DMS53 treated with DMSO at 0.1 percent for 48 hours (cell line): ENCODE measurements around the gene PHF21A.
A peak's percentile ranks its signal among the peaks of the same experiment; 100 is the strongest.

Experiments
- DNase-seq: peaks from one replicate; lab custom pipeline; 2025; ENCODE audit not compliant: unreplicated experiment; lab: John Stamatoyannopoulos, UW

Gene PHF21A

DNA sequence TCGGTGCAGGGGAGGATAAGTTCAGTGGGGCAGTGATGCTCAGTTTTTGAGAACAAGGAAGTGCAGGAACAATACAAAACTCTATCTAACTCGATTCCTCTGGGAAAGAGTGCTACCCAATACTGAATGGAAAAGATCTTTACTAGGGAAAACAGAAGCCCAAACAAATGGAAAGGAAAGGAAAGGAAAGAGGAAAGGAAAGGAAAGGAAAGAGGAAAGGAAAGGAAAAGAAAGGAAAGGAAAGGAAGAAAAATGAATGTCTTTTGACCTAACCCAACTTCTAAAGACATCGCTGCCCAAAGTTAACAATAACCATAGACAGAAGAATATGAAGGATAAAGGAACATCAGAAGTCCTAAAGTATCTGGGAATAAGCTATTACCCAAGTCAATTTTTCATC is 41.6 kb downstream of the PHF21A start:
- DNase-seq: no peak

DNA sequence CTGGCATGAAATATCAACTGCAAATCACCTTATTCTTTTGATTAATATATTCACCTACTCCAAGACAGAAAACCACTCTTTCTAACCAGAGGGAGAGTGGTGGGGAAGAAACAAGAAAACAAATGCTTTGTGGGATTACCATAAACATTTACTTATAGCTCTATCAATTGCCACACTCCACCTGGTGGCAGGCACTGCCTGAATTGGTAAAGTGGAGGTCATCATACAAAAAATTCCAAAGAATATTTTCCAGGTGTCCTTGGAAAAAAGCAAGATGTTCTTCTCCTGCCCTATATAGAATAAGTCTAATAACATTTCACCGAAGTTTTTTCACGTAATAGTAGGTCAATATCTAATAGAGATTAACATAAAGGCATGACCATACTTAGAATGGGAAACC is 45.3 kb downstream of the PHF21A start:
- no peak for DNase-seq

DNA sequence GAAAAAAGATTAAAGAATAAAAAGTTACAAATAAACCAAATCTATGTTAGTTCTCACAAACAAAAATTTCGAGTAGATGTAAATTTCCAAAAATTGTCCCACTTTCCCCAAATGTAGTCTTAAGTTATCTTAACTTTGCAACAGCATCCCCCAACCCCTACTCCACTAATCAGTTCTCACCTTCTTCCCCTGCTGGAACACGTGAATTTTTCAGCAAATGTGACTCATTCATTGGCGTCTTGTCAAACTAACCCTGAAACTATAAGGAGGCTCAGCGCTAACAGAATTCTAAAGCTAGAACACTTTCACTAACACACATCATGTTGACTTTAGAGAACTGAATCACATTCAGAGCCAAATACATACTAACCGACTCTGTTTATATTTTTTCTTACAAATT is 46.1 kb downstream of the PHF21A start:
- DNase-seq: no peak

DNA sequence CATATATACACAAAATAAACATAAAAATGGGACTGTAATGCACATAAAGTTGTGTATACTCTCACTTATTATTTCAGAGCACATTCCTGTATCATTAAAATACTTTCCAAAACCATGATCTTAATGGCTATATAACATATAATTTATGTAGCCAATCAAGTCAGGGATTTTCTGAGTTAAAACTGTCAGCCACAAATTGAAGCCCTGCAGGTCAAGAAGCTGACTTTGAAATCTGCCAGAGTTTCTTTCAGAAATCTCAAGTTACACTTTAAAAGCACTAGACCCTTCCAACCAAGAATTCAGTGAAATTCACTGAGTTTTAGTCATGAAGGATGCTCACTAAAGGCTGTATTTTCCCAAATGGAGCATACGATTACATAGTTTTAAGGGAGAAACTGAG is 47.6 kb downstream of the PHF21A start:
- no peak for DNase-seq

DNA sequence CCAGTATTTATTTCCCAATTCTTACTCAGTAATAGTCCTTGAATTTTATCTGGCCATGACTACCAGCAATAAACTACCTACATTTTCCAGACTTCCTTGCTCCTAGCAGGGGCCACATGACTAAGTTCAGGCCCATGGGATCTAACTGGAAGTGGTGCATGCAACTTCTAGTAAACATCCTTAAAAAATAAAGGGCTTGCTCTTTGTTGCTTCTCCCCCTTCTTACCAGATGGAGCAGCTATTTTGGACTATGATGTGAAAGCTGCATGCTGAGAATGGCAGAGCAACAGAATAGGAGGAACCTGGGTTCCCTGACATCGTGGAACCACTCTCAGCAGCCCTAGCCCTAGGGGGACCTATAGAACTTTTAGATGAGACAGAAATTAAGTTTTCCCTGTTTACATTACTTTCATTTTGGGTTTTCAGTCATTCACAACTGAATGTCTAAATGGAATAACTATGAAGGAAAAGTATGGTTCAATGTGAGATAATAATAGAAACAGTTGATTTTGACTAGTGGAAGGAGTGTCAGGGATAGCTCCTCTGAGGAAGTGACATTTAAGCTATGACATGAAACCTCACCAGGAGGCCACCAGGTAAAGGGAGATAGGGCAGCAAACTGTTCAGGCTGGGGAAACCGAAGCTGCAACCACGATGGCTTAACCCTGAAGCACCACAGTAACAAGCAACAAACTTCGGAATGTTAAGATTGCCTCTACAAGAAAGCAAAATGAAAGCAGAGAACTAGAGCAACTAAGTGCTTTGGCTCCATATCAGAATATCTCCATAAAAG is 48.9 kb downstream of the PHF21A start:
- DNase-seq: no peak

DNA sequence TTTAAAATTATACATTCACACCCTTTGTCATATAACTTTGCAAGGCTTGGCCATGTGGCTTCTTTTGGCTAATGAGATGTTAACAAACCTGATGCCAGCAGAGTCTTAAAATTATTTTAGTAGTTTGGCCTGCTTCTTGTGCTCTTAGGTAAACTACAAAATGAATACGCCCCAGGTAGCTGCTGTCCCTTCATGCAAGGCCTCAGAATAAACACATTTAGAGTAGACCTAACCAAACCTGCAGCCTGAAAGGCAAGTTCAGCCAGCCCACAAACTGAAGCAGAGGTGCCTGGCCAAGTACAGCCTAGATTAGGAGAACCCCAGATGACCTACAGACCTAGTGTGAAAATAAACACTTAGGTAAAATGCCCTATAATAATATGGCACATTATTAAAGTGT is 50.2 kb downstream of the PHF21A start:
- DNase-seq: no peak

DNA sequence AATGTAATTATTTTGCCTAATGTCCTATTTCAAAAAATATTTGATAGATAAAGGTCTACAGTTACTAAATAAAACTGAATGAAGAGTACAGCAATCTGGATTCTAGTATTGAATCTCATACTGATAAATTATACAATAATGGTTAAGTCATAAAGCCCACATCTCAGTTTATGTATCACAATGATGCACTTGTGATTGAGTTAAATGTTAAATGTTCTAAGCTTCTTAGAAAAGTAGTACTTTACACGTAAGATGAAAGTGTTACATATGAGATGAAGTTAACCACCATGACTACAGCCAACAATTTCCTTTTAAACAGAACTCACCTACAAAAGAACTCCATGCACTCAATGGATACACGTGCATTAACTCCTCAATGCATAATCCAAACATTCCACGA is 51.7 kb downstream of the PHF21A start:
- DNase-seq: no peak

DNA sequence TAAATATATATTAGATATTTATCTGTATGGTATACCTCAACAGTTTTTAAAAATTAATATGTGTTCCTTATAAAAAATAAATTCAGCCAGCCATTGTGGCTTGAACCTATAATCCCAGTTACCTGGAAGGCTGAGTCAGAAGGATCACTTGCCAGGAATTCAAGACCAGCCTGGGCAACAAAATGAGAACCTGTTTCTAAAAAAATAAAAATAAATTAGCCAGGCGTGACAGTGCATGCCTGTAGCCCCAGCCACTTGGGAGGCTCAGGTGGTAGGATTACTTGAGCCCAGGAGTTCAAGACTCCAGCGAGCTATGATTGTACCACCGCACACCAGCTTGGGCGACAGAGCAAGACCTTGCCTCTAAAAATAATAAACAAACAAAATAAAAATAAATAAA is 54.9 kb downstream of the PHF21A start:
- DNase-seq: no peak

DNA sequence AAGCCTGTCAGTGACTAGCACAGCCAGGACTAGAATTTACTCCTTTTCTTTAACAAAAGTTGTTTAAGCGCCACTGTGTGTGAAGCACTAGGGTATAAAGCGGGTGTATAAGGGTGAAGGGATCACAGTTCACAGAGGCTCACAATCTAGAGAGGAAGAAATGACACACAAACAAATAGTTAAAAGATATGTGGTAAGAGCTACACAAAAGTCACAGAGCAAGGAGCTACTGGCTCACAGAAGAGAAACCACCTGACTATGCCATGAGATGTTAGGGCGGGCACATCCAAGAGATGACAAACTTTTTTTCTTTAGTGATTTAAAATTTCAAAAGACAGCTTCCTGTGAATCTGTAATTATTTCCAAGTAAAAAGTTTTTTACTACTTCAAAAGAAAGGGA is 55.6 kb downstream of the PHF21A start:
- DNase-seq: no peak

DNA sequence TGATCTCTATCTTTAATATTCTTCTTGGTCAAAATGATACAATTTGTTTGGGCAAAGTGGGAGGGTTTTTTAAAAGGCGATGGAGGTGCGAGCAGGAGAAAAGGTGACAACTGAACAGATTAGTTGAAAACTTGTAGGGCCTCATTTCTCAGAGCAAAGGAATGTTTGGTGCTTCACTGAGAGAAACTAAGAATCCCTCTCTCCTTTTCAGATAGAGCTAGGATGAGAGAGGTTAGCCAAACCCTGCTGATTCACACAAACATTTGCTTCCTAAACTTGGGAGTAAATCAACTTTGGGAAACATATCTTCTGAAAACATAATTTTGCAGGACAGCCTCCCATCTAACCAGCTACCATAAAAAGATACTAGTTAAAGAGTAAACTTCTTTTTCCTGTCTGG is 57.0 kb downstream of the PHF21A start:
- DNase-seq: no peak

DNA sequence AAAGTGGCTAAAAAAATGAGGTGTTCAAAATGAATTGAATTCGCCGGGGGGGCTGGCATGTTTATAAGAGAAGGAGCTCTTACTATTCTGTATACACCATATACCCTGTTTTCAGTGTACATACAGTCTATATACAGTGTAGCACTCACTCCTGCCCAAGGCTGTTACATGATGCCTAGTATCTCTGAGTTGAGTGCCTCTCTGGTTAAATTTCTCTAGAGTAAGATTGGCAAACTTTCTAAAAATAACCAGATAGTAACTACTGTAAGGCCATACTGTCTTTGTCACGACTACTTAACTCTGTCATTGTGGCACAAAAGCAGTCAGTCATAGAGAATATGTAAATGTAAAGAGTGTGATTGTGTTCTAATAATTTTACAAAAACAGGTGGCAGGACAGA is 58.1 kb downstream of the PHF21A start:
- no peak for DNase-seq

DNA sequence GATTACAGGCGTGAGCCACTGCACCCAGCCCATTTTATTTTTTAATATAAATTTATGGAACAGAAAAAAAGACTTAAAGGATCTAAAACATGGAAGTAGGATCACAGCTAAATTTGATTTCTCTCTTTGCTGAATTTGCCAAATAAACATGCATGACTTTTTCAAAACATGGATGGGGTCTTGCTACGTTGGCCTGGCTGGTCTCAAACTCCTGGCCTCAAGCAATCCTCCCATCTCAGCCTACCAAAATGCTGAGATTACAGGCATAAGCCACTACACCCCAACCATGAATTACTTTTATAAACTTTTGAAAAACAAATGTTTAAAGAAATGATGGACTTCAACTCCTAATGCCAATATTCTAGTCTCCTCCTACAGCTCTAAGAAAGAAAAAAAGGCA is 61.2 kb downstream of the PHF21A start:
- no peak for DNase-seq

DNA sequence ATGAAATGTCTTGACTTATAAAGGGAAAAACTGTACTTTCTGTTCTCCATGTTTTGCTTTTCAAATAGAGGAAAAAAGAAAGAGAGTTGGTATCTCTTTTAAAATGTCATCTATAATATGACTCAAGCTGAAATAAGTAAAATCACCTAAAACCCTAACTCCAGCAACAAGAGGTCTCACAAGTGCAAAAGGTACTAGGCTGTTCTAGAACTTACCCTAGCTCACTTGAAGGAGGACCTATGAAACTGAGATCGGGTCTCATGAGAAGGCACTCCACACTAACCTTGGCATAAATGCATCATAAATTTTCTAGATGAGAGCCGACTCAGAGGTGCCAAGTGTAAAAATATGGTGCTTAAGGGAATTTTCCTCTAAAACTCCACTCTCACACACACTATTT is 63.8 kb downstream of the PHF21A start:
- DNase-seq: no peak

DNA sequence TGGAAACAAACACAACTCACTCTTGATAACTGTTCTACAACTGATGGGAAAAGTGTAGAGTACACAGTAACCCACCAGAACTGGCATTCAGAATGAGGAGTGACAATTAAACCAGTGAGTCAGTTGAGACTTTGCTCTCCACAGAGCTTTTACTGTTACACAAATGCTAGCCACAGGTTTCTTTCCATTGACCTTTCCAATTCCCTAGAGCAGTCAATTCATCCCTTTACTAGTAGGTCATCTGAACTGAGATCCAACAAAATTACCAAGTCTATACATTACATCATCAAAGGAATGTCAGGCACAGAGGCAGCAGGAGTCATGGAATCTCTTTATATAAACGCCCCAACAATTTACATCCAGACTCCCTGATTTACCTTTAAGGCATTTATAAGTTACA is 65.9 kb downstream of the PHF21A start:
- no peak for DNase-seq

DNA sequence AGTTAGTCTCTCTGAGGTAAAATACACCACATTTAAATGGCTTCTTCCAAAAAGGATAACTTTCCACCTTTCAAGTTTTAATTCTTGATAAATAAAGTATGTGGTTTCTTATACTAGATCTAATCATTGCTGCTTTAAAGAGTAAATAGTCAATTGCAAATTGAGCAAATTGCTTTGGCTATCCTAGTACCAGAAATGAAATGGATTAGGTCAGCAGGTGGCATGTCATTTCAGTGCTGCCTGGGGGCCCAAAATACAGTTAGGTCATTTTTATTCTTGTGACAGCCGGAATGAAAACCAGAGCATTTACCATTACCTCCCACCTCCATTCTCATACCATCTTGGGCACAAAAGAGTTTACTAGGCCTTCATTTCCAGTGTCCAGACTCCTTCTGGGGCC is 70.2 kb downstream of the PHF21A start:
- no peak for DNase-seq

DNA sequence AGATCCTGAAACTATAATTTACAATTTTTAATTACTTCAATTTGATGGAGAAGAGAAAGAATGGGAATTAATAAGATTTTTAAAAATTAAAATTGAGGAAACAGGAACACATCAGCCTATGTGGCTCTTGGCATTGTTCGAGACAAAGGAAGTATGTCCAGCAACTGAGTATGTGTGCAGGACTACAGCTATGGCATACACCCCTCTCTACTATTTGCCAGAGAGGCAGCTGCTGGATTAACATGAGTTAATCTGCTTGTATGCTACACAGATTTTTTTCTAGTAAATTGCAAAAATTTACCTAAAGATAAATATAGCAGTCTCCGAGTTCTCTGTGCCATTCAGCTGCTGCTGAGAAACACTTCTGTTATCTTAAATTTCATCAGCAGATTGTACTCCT is 70.6 kb downstream of the PHF21A start:
- DNase-seq: no peak

DNA sequence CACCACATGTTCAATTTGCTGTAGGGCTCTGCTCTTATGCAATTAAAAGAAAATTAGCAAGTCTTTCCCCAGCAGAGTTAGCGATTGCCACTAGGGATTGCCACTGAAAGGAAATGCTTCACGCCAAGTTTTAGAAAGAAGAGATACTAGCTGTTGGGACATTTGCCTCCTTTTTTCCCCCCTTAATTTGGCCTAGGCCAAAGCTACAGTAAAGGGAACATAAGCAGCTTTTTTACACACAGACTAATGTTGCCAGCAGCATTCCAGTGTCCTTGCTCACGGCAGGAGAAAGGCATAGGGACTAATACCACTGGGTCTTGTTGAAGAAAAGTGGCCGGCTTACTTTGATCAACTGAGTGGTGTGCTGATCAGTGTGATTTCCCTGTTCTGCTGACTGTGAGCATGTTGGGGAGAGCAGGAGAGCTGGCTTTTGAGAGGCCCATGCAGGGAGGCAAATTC is 71.2 kb downstream of the PHF21A start:
- DNase-seq: no peak

DNA sequence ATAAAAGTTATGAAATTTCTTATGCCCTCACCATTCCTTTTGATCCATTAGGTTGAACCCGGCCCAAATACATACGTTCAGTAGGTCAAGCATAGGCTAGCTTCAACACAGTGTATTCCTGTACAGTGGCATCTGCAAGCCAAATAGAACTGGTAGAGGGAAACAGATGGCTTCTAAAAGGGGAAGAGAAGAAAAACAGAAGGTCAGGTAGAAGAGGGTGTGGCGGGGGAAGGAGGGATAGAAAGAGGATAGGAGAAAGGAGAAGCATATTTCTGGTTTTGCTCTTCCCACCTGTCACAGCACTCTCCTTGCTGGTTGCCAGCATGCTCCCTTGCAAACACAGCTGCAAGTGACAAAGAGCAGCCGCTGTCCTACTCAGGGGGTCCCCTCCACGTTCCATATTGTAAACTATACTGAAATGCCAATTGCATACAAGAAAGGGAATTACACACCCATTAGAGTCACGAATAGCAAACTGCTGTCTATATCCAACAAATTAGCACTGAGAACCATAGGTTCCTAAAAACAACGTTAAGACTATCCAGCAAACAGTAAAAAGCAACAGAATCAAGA is 71.8 kb downstream of the PHF21A start:
- DNase-seq: no peak

DNA sequence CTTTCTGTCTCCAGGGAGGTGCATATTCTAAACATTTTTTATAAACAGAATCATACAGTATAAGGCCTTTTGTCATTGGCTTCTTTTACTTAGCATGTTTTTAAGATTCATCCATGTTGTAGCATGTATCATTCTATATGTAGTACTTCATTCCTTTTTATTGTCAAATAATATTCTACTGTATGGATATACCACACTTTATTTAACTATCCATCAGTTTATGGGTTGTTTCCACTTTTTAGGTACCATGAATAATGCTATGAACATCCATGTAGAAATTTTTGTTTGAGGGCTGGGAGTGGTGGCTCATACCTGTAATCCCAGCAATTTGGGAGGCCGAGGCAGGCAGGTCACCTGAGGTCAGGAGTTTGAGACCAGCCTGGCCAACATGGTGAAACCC is 73.1 kb downstream of the PHF21A start:
- no peak for DNase-seq

DNA sequence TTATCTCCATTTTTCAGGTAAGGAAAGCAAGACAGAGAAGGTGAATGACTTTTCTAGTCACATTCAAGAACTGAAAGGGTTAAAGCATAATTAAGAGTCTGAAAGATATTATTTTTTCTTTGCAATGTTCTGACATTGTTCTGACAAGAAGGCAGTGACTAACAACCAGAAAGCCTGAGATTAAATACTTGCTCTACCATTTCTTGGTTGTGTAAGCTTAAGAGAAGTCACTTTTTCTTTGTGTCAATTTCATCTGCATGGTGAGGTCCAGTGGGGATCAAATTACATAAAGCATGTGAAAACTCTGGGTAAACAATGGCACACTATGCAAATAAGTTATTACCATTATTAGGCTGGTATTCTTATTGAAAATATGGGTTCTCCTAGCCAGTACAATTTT is 73.7 kb downstream of the PHF21A start:
- DNase-seq: peak; percentile 6

DNA sequence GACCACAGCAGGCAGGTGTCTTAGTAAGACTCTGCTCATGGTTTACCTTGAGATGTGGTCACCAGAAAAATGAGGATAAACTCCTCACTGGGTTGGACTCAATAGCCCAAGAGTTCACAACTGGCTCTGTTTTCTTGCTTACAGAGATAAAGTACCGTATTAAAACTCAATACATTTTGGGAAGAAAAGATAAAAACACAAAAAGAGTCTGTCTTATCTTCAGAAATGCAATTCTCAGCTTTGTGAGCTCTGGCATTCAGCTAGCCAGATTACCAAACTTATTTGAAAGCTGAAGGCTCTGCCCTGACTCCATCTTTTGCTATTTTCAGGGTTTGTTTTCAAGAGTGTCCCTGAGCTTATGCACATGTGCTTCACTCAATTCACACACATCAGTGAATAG is 75.4 kb downstream of the PHF21A start:
- no peak for DNase-seq

DNA sequence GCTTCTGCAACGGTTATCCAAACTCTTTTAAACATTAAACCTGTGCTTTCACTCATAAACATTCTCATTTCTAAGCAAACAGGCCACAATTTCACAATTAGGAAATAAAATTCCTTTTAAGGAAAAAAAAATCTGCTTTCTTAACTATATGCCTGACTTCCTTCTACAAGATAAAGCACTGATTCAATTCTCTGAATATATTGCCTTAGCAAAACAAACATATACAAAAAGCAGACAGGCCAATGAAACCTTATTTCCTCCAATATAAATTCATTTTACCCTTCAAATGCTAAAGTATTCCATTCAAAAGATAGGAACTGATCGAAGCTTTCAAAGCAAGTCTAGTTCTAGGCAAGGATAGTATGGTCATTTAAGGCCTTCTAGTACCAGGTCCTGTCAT is 76.7 kb downstream of the PHF21A start:
- DNase-seq: no peak

DNA sequence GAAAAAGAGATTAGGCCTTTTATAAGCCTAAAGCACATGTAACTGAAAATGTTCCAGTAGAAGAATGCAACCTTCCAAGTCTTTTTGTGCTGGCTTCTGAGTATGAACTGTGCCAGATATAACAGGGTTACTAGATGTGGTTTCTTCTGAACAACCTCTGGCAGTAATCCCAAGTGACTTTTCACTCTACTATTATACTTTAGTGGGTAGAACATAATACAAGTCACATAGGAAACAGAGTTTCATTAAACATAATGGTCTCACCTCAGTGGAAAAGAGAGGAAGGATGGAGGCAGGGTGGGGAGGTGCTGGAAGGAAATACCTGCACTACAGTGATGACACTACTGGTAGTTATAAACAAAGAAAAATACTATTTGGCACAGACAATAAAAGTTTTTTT is 81.3 kb downstream of the PHF21A start:
- no peak for DNase-seq
